K562 (cell line): ENCODE results near the gene CFAP410. TPM values are rescaled to one million over a fixed set of nuclear protein-coding genes. Genes with fewer than 3 reads are reported as not detected.
A peak's percentile ranks its signal among the peaks of the same experiment; 100 is the strongest.

ENCODE experiments used
- CTBP1 ChIP-seq: fragments of 450-650 bp; IDR thresholded peaks from 2 replicates; pipeline ENCODE4 v1.6.1; 2016; ENCODE audit warnings: borderline replicate concordance
- HNRNPUL1 ChIP-seq: fragments of 200-400 bp; formaldehyde crosslinking; IDR thresholded peaks from 2 replicates; pipeline ENCODE4 v1.6.1; 2017; ENCODE audit warnings: low read length
- NCOA6 ChIP-seq: fragments of 450-650 bp; IDR thresholded peaks from 2 replicates; pipeline ENCODE4 v1.6.1; 2017; ENCODE audit warnings: mild to moderate bottlenecking
- PCBP1 ChIP-seq: fragments of 200-400 bp; formaldehyde crosslinking; IDR thresholded peaks from 2 replicates; pipeline ENCODE4 v1.6.1; 2018; ENCODE audit warnings: mild to moderate bottlenecking, low read depth, low read length; ENCODE audit not compliant: poor library complexity, severe bottlenecking
- PHB ChIP-seq: fragments of 250-450 bp; sonication (Bioruptor Pico); IDR thresholded peaks from 2 replicates; pipeline ENCODE4 v1.5.0; 2021
- RAD51 ChIP-seq: fragments of 450-650 bp; IDR thresholded peaks from 2 replicates; pipeline ENCODE4 v1.7.1; 2016; ENCODE audit warnings: low read depth, mild to moderate bottlenecking, borderline replicate concordance
- RBM22 ChIP-seq: fragments of 200-400 bp; formaldehyde crosslinking; IDR thresholded peaks from 2 replicates; pipeline ENCODE4 v1.6.1; 2018; ENCODE audit warnings: low read length, low read depth; ENCODE audit not compliant: poor library complexity, severe bottlenecking
- SIX5 ChIP-seq, 2 experiments: IDR thresholded peaks; 2 replicates each; pipeline ENCODE4 v1.6.1; 2011; ENCODE audit warnings: low read length in 2 of 2, borderline replicate concordance in 1 of 2, low read depth in 1 of 2, mild to moderate bottlenecking in 1 of 2, moderate library complexity in 1 of 2; ENCODE audit not compliant: insufficient read depth in 1 of 2
- TOE1 ChIP-seq, 2 experiments: fragments of 450-650 bp in 1 of 2; sonication (generic) in 1 of 2; formaldehyde crosslinking in 1 of 2; IDR thresholded peaks; 2 replicates each; pipeline versions ENCODE4 v1.7.1 to v1.8.0; 2016 to 2022; ENCODE audit warnings: borderline replicate concordance in 2 of 2, mild to moderate bottlenecking in 2 of 2, antibody characterized with exemption in 1 of 2, inconsistent platforms in 1 of 2, low read depth in 1 of 2, missing genetic modification reagents in 1 of 2, moderate library complexity in 1 of 2
- ZBTB17 ChIP-seq: fragments of 450-650 bp; formaldehyde crosslinking; IDR thresholded peaks from 2 replicates; pipeline ENCODE4 v1.4.0; 2020; ENCODE audit warnings: mild to moderate bottlenecking
- ZNF239 ChIP-seq: fragments of 250-450 bp; sonication (Bioruptor Pico); IDR thresholded peaks from 2 replicates; pipeline ENCODE4 v1.4.0; 2020; ENCODE audit warnings: mild to moderate bottlenecking
- polyA plus RNA-seq, 8 experiments: library from polyadenylated mRNA; depleted of rRNA in 4 of 8; stranded (reverse) in 5 of 8; unstranded in 3 of 8; fragments of >200 nt; fragmentation: Nextera tagmentation in 2 of 8; fragmentation: Illumina TruSeq in 1 of 8; extraction: Ambion mirVana in 2 of 8; extraction: Trizol in 1 of 8; gene quantifications; 2 replicates each; pipeline versions ENCODE4 v1.2.1 to v1.2.3, GENCODE V29; 2011 to 2014; ENCODE audit warnings: inconsistent platforms in 1 of 8, missing spikeins in 1 of 8
- total RNA-seq, 7 experiments: library from RNA; depleted of rRNA in 6 of 7; stranded (reverse); fragments of >200 nt in 6 of 7; fragmentation: Illumina TruSeq in 2 of 7; extraction: Trizol in 2 of 7; gene quantifications; 2 replicates each; pipeline versions ENCODE4 v1.2.1 to v1.2.3, GENCODE V29; 2011 to 2021; ENCODE audit warnings: low replicate concordance in 1 of 7
- TF ChIP-seq, protein P1 (sequence below): fragments of 200-800 bp; sonication (Bioruptor generic); IDR thresholded peaks from 2 replicates; pipeline ENCODE4 v1.6.1; 2016; ENCODE audit warnings: missing genetic modification characterization, missing compliant biosample characterization
- TF ChIP-seq, protein P2 (sequence below): fragments of 450-650 bp; IDR thresholded peaks from 2 replicates; pipeline ENCODE4 v1.6.1; 2017; ENCODE audit warnings: mild to moderate bottlenecking, moderate library complexity
- TF ChIP-seq, protein P3 (sequence below): fragments of 450-650 bp; IDR thresholded peaks from 2 replicates; pipeline ENCODE4 v1.6.1; 2017; ENCODE audit warnings: antibody characterized with exemption
- TF ChIP-seq, protein P4 (sequence below): fragments of 150-350 bp; conservative IDR thresholded peaks from 2 replicates; pipeline ENCODE4 v1.6.1; 2014; ENCODE audit warnings: low read length

CFAP410 gene
- total and polyA plus RNA-seq, 9 of the 15 experiments (the other 6 are each of a cell fraction or from before 2014, with no cell fraction given), result 0.07 to 17.3 (median 2.3) TPM

DNA sequence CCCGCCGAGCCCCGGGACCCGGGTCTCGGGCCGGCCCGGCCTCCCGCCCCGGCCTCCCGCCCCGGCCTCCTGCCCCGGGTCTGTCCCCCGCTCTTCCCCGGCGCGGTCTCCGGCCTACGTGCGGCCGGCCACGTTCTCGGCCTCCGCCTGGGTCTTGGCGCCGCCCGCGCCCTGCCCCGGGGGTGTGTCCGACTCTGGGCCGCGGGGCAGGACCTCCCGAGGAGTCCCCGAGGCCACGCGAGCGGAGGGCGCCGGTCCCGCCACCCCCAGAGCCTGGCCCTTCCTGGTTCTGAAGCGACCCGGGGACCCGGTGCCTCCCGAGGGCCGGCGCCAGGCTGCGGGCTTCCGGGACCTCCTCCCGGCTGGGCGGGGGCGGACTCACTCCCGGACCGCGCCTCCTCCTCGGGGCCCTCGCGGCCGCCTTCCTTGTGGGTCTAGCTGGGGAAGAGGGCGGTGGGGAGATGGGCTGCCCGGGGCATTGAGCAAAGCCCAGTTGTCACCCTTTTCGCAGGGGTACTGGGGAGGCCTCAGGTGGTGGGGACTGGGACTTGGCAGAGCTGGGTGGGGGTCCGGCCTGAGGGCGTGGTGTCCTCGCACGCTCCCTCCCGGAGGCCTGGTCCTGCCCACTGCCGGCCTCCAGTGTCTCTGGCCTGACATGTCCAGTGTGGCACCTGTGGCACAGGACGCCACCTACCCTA lies 38.8 kb downstream of the CFAP410 start (continued):
- TF ChIP-seq, protein P1, sequence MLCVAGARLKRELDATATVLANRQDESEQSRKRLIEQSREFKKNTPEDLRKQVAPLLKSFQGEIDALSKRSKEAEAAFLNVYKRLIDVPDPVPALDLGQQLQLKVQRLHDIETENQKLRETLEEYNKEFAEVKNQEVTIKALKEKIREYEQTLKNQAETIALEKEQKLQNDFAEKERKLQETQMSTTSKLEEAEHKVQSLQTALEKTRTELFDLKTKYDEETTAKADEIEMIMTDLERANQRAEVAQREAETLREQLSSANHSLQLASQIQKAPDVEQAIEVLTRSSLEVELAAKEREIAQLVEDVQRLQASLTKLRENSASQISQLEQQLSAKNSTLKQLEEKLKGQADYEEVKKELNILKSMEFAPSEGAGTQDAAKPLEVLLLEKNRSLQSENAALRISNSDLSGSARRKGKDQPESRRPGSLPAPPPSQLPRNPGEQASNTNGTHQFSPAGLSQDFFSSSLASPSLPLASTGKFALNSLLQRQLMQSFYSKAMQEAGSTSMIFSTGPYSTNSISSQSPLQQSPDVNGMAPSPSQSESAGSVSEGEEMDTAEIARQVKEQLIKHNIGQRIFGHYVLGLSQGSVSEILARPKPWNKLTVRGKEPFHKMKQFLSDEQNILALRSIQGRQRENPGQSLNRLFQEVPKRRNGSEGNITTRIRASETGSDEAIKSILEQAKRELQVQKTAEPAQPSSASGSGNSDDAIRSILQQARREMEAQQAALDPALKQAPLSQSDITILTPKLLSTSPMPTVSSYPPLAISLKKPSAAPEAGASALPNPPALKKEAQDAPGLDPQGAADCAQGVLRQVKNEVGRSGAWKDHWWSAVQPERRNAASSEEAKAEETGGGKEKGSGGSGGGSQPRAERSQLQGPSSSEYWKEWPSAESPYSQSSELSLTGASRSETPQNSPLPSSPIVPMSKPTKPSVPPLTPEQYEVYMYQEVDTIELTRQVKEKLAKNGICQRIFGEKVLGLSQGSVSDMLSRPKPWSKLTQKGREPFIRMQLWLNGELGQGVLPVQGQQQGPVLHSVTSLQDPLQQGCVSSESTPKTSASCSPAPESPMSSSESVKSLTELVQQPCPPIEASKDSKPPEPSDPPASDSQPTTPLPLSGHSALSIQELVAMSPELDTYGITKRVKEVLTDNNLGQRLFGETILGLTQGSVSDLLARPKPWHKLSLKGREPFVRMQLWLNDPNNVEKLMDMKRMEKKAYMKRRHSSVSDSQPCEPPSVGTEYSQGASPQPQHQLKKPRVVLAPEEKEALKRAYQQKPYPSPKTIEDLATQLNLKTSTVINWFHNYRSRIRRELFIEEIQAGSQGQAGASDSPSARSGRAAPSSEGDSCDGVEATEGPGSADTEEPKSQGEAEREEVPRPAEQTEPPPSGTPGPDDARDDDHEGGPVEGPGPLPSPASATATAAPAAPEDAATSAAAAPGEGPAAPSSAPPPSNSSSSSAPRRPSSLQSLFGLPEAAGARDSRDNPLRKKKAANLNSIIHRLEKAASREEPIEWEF (CRISPR knock-in tag), result no peak
- TF ChIP-seq RAD51, result no peak
- no peak for TF ChIP-seq SIX5 (IDR thresholded peaks at IDR 0.05; ENCODE audit: borderline replicate concordance in 1 of 2, insufficient read depth in 1 of 2, low read depth in 1 of 2, low read length in 2 of 2)
- TF ChIP-seq, protein P2, sequence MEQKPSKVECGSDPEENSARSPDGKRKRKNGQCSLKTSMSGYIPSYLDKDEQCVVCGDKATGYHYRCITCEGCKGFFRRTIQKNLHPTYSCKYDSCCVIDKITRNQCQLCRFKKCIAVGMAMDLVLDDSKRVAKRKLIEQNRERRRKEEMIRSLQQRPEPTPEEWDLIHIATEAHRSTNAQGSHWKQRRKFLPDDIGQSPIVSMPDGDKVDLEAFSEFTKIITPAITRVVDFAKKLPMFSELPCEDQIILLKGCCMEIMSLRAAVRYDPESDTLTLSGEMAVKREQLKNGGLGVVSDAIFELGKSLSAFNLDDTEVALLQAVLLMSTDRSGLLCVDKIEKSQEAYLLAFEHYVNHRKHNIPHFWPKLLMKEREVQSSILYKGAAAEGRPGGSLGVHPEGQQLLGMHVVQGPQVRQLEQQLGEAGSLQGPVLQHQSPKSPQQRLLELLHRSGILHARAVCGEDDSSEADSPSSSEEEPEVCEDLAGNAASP, result no peak
- TF ChIP-seq CTBP1, result peak; percentile 10; the same call in 1 of the 2 replicates
- TF ChIP-seq ZBTB17 (CRISPR knock-in tag), result 0 out of 2 replicates have a peak, but pooled peaks have one; percentile 53
- TF ChIP-seq NCOA6, result no peak
- no peak for TF ChIP-seq HNRNPUL1
- TF ChIP-seq, protein P3, sequence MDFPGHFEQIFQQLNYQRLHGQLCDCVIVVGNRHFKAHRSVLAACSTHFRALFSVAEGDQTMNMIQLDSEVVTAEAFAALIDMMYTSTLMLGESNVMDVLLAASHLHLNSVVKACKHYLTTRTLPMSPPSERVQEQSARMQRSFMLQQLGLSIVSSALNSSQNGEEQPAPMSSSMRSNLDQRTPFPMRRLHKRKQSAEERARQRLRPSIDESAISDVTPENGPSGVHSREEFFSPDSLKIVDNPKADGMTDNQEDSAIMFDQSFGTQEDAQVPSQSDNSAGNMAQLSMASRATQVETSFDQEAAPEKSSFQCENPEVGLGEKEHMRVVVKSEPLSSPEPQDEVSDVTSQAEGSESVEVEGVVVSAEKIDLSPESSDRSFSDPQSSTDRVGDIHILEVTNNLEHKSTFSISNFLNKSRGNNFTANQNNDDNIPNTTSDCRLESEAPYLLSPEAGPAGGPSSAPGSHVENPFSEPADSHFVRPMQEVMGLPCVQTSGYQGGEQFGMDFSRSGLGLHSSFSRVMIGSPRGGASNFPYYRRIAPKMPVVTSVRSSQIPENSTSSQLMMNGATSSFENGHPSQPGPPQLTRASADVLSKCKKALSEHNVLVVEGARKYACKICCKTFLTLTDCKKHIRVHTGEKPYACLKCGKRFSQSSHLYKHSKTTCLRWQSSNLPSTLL, result no peak
- no peak for TF ChIP-seq TOE1 (IDR thresholded peaks at IDR 0.05; ENCODE audit: borderline replicate concordance)
- no peak for TF ChIP-seq TOE1 (CRISPR knock-in tag; IDR thresholded peaks at IDR 0.05; ENCODE audit: borderline replicate concordance, low read depth)
- TF ChIP-seq ZNF239 (CRISPR knock-in tag), result no peak
- no peak for TF ChIP-seq RBM22
- TF ChIP-seq PHB (CRISPR knock-in tag), result no peak
- TF ChIP-seq, protein P4, sequence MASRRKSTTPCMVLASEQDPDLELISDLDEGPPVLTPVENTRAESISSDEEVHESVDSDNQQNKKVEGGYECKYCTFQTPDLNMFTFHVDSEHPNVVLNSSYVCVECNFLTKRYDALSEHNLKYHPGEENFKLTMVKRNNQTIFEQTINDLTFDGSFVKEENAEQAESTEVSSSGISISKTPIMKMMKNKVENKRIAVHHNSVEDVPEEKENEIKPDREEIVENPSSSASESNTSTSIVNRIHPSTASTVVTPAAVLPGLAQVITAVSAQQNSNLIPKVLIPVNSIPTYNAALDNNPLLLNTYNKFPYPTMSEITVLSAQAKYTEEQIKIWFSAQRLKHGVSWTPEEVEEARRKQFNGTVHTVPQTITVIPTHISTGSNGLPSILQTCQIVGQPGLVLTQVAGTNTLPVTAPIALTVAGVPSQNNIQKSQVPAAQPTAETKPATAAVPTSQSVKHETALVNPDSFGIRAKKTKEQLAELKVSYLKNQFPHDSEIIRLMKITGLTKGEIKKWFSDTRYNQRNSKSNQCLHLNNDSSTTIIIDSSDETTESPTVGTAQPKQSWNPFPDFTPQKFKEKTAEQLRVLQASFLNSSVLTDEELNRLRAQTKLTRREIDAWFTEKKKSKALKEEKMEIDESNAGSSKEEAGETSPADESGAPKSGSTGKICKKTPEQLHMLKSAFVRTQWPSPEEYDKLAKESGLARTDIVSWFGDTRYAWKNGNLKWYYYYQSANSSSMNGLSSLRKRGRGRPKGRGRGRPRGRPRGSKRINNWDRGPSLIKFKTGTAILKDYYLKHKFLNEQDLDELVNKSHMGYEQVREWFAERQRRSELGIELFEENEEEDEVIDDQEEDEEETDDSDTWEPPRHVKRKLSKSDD, result no peak
- TF ChIP-seq PCBP1, result peak; percentile 89
